RWPE1 (cell line): ENCODE data around the gene PDZD2.
"Not testable (repeated sequence)": the region's sequence is repeated elsewhere in the genome, so short reads cannot be mapped to it uniquely, and the experiment has no call there.

Experiments used
- CTCF ChIA-PET: fragments of 350-600 bp; sonication (Branson Sonifier 250); formaldehyde crosslinking; extraction: SDS; loops from one replicate; lab custom pipeline; 2021; lab: Yijun Ruan, JAX
- POLR2A ChIA-PET: fragments of 400-600 bp; formaldehyde crosslinking; extraction: SDS; loops from one replicate; lab custom pipeline; 2020; ENCODE audit warnings: antibody characterized with exemption; ENCODE audit not compliant: low non-redundant PET; lab: Yijun Ruan, JAX
- DNase-seq: peaks from one replicate; pipeline ENCODE4 v3.0.0; 2012; ENCODE audit warnings: low spot score
- H3K27ac ChIP-seq: fragments of 450-650 bp; 2 replicates; pipeline ENCODE4 v1.5.1; 2017
- TF ChIP-seq, protein P1 (sequence below): fragments of 450-650 bp; conservative IDR thresholded peaks from 2 replicates; pipeline ENCODE4 v1.5.1; 2017; ENCODE audit warnings: low read depth, mild to moderate bottlenecking

PDZD2 gene

DNA sequence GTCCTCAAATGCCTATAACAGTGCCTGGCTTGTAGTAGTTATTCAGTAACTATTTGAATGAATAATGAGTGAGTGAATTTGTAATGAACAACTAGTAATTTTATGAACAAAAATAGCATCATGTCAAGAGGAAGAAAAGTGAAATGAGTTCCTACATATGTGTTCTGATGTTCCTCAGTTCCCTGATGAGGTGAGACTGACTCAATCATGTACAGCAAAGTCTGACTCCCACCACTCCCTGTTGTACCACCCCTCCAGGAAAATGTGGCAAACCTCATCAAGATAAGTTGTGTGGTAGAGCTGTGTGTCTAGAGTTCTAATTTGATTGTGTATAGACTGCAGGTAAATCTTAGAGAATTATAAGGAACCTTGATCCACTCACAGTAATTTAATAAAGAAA is 333.6 kb downstream of the PDZD2 start:
- POLR2A ChIA-PET = no interaction called here
- TF ChIP-seq, protein P1, sequence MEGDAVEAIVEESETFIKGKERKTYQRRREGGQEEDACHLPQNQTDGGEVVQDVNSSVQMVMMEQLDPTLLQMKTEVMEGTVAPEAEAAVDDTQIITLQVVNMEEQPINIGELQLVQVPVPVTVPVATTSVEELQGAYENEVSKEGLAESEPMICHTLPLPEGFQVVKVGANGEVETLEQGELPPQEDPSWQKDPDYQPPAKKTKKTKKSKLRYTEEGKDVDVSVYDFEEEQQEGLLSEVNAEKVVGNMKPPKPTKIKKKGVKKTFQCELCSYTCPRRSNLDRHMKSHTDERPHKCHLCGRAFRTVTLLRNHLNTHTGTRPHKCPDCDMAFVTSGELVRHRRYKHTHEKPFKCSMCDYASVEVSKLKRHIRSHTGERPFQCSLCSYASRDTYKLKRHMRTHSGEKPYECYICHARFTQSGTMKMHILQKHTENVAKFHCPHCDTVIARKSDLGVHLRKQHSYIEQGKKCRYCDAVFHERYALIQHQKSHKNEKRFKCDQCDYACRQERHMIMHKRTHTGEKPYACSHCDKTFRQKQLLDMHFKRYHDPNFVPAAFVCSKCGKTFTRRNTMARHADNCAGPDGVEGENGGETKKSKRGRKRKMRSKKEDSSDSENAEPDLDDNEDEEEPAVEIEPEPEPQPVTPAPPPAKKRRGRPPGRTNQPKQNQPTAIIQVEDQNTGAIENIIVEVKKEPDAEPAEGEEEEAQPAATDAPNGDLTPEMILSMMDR = no peak
- DNase-seq = no peak
- no peak overlapping the region for H3K27ac ChIP-seq
- CTCF ChIA-PET = no interaction called here

DNA sequence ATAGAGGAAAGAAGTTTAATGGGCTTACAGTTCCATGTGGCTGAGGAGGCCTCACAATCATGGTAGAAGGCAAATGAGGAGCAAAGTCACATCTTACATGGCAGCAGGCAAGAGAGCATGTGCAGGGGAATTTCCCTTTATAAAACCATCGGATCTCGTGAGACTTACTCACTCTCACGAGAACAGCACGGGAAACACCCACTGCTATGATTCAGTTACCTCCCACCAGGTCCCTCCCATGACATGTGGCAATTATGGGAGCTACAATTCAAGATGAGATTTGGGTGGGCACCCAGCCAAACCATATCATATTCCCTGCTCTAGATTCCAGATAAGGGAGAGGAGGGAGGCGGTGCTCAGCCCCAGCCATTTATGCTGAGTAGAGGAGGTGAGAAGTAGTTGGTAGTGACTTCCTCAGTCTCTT is 336.3 kb downstream of the PDZD2 start:
- POLR2A ChIA-PET, H3K27ac ChIP-seq, DNase-seq, CTCF ChIA-PET: not testable (repeated sequence)

DNA sequence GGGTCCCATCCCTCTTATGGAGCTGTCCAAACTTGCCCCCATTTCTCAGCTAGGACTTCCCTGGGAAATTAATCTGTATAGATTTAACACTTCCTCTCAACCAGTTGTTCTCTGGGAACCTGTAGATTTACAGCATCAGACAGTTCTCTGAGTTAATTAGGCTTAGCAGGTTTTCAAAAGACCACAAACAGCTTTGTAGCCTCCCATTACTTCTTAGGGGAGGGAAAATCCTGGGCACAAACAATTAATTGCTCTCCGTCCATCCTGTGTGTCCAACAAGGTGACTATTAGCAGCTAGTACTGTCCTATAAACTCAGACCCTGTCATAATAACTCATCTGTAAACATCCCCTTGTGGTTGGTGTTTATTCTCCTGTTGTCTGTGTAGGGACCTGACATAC is 337.2 kb downstream of the PDZD2 start:
- TF ChIP-seq, protein P1 = no peak
- no peak overlapping the region for H3K27ac ChIP-seq
- ChIA-PET CTCF (no interaction called here), POLR2A (no interaction called here)
- DNase-seq = no peak

DNA sequence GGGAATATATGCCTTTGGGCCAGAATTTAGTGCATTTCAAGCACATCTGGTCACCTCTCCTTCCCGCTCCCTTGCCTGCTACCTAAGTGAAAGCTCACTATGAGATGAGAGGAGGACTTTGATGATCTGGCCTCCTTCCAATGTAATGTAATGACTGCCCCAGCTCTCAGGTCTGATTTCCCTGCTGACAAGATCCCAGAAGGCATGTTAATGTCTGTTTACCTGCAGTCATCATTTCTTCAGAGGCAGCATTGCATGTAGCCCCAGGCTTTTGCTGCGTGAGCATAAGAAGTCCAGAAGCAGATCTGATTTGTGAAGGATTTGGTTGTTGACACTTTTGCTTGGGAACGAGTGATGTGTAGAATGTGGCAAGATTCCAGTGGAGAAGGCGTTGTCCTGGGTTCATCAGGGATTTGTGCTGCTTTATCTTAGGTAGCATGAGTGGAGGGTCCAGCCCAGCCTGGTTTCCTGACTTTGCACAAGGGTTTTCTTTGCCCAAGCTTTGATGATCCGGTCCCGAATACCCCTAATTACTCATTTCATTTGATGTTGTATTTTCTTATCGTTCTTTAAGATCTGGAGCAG is 342.5 kb downstream of the PDZD2 start:
- TF ChIP-seq, protein P1 = no peak
- no peak overlapping the region for H3K27ac ChIP-seq
- DNase-seq = no peak
- CTCF ChIA-PET = no interaction called here
- POLR2A ChIA-PET = no interaction called here

DNA sequence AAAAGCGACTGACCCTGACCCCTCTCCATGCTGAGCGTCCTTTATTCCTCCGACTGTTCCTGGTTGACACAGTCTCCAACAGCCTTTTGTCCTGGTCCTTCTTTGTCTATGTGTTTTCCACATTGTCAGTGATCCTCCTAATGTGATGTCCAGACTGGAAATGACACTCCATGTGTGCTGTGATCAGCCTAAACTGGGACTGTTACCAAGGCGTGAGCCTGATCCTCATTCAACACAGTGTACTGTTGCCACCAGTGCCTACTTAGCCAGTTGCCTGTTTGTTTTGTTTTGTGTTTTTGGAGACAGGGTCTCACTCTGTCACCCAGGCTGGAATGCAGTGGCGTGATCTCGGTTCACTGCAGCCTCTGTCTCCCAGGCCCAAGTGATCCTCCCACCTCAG is 343.1 kb downstream of the PDZD2 start:
- ChIA-PET CTCF (no interaction called here), POLR2A (no interaction called here)
- DNase-seq = no peak
- no peak overlapping the region for H3K27ac ChIP-seq
- TF ChIP-seq, protein P1 = no peak

DNA sequence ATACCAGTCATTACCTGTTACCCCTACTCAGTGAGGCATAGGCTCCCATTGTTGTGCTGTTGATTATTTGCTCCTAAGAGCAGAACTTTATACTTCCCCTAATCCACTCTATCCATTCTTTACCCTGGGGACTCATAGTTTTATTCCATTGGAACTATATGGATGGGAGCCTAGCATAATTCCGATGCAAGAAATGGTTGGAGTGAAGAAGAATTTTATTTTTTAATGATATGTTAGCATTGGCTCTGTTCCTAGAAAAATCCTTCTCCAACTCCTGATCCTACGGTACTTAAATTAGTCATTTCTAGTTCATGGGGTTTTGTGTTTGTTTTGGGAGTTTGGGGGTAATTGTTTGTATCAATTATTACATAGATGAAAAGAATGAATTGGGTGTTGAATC is 343.7 kb downstream of the PDZD2 start:
- ChIA-PET CTCF (interaction anchor here (0.6 kb wide), 3 partner anchors 39 to 173 kb away, joined by 3 read pairs; no protein-coding TSS in a partner anchor), POLR2A (no interaction called here)
- DNase-seq = no peak
- H3K27ac ChIP-seq = no peak overlapping the region
- TF ChIP-seq, protein P1 = no peak

DNA sequence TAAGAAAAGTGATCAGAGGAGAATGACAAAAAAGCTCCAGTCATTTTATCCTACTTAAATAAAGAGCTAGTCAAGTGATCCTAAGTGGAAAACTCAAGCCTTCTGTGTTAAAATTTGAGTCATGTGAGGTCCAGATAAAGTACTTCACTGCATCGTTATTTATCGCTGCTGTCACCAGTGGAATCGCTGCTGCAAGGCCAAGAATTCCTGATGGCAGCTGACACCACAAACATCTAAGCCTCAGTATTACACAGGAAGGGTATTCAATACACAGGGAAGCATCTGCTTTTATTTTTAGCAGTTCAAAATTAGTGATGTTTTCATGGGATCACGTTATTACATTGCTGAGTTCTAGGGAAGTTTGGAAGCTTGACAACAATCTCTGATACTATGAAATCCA is 344.9 kb downstream of the PDZD2 start:
- no peak overlapping the region for H3K27ac ChIP-seq
- no peak for DNase-seq
- TF ChIP-seq, protein P1 = no peak
- ChIA-PET POLR2A (no interaction called here), CTCF (interaction anchor here (0.6 kb wide), 1 partner anchor 607 kb away, joined by 3 read pairs; no protein-coding TSS in a partner anchor)
